HepG2 (cell line): ENCODE measurements around the gene TCF25. TPM values are rescaled to one million over a fixed set of nuclear protein-coding genes. Genes with fewer than 3 reads are reported as not detected.
A peak's percentile ranks its signal among the peaks of the same experiment; 100 is the strongest.

Experiments
- AGO2 ChIP-seq: fragments of 200-400 bp; formaldehyde crosslinking; optimal IDR thresholded peaks from 2 replicates; pipeline ENCODE3; 2017; ENCODE audit warnings: mild to moderate bottlenecking, low read depth, low read length, moderate library complexity
- DNMT1 ChIP-seq: sonication (generic); formaldehyde crosslinking; IDR thresholded peaks from 2 replicates; pipeline ENCODE4 v1.5.1; 2020; ENCODE audit warnings: mild to moderate bottlenecking, missing genetic modification reagents
- GATAD2A ChIP-seq: IDR thresholded peaks from 2 replicates; pipeline ENCODE4 v1.6.1; 2016
- HDAC1 ChIP-seq: sonication (generic); formaldehyde crosslinking; IDR thresholded peaks from 2 replicates; pipeline ENCODE4 v1.5.1; 2020; ENCODE audit warnings: mild to moderate bottlenecking, missing genetic modification reagents
- PATZ1 ChIP-seq: sonication (generic); formaldehyde crosslinking; IDR thresholded peaks from 2 replicates; pipeline ENCODE4 v1.4.0; 2020; ENCODE audit warnings: missing genetic modification reagents
- POLR2A ChIP-seq, 2 experiments: IDR thresholded peaks; 2 replicates each; pipeline ENCODE4 v1.6.1; 2011; ENCODE audit warnings: low read depth in 2 of 2, low read length in 2 of 2, mild to moderate bottlenecking in 1 of 2, moderate library complexity in 1 of 2; ENCODE audit not compliant: insufficient read depth in 1 of 2
- POLR2AphosphoS5 ChIP-seq: IDR thresholded peaks from 2 replicates; pipeline ENCODE4 v1.6.1; 2012; ENCODE audit warnings: low read depth, low read length
- RARA ChIP-seq: IDR thresholded peaks from 2 replicates; pipeline ENCODE4 v1.6.1; 2016; ENCODE audit warnings: missing genetic modification reagents, missing compliant biosample characterization
- RBFOX2 ChIP-seq: fragments of 200-400 bp; formaldehyde crosslinking; IDR thresholded peaks from 2 replicates; pipeline ENCODE4 v1.6.1; 2017; ENCODE audit warnings: low read depth, mild to moderate bottlenecking, low read length
- SAP130 ChIP-seq: IDR thresholded peaks from 2 replicates; pipeline ENCODE4 v1.6.1; 2016; ENCODE audit warnings: low read depth
- XRCC5 ChIP-seq: fragments of 200-400 bp; formaldehyde crosslinking; optimal IDR thresholded peaks from 2 replicates; pipeline ENCODE3; 2017; ENCODE audit warnings: mild to moderate bottlenecking, low read length
- ZBTB26 ChIP-seq: IDR thresholded peaks from 2 replicates; pipeline ENCODE4 v1.6.1; 2016; ENCODE audit warnings: missing compliant biosample characterization, missing genetic modification reagents, borderline replicate concordance
- ZBTB33 ChIP-seq: sonication (generic); formaldehyde crosslinking; IDR thresholded peaks from 2 replicates; pipeline ENCODE4 v1.4.0; 2020; ENCODE audit warnings: missing genetic modification reagents
- ZBTB43 ChIP-seq: sonication (generic); formaldehyde crosslinking; conservative IDR thresholded peaks from 2 replicates; pipeline ENCODE4 v1.4.0; 2020; ENCODE audit warnings: missing genetic modification reagents
- ZFP91 ChIP-seq: sonication (generic); formaldehyde crosslinking; IDR thresholded peaks from 2 replicates; pipeline ENCODE4 v1.9.0; 2022; ENCODE audit warnings: missing genetic modification reagents, mild to moderate bottlenecking, borderline replicate concordance
- ZNF556 ChIP-seq: sonication (generic); formaldehyde crosslinking; IDR thresholded peaks from 2 replicates; pipeline ENCODE4 v1.4.0; 2020; ENCODE audit warnings: mild to moderate bottlenecking, missing genetic modification reagents, borderline replicate concordance
- ZNF768 ChIP-seq: sonication (generic); formaldehyde crosslinking; IDR thresholded peaks from 2 replicates; pipeline ENCODE4 v1.4.0; 2020; ENCODE audit warnings: missing genetic modification reagents
- polyA plus RNA-seq, 8 experiments: library from polyadenylated mRNA; depleted of rRNA in 3 of 8; stranded (reverse) in 7 of 8; unstranded in 1 of 8; fragments of >200 nt; fragmentation: Illumina TruSeq in 4 of 8; extraction: Trizol in 4 of 8; gene quantifications; 2 replicates each; pipeline versions ENCODE4 v1.2.1 to v1.2.3, GENCODE V29; 2011 to 2016; ENCODE audit warnings: low read depth in 4 of 8, missing spikeins in 1 of 8, mixed read lengths in 1 of 8; ENCODE audit not compliant: insufficient read depth in 1 of 8
- total RNA-seq, 5 experiments: library from RNA; depleted of rRNA; stranded (reverse); fragments of >200 nt; fragmentation: Illumina TruSeq; extraction: Trizol; gene quantifications; 2 replicates each; pipeline ENCODE4 v1.2.3, GENCODE V29; 2016; ENCODE audit warnings: low read depth in 1 of 5
- TF ChIP-seq, protein P1 (sequence below): sonication (generic); formaldehyde crosslinking; IDR thresholded peaks from 2 replicates; pipeline ENCODE4 v1.8.0; 2022; ENCODE audit warnings: mild to moderate bottlenecking, missing genetic modification reagents; ENCODE audit not compliant: insufficient replicate concordance

TCF25 gene
- total and polyA plus RNA-seq, 2 of the 13 experiments (the other 11 are each of a cell fraction or from before 2014, with no cell fraction given) = 138 to 206 TPM

- 0 out of 2 replicates have a peak, but pooled peaks have one; percentile 20 for TF ChIP-seq SAP130 (CRISPR knock-in tag)
- peak; percentile 19; the same call in 1 of the 2 replicates for TF ChIP-seq HDAC1 (CRISPR knock-in tag)
- TF ChIP-seq ZBTB43 (CRISPR knock-in tag) = 0 out of 2 replicates have a peak, but pooled peaks have one; percentile 58
- TF ChIP-seq AGO2 = peak; percentile 84
- TF ChIP-seq ZBTB33 = peak; percentile 98
- 0 out of 2 replicates have a peak, but pooled peaks have one; percentile 33 for TF ChIP-seq ZNF556 (CRISPR knock-in tag)
- peak; percentile 56; the same call in 1 of the 2 replicates for TF ChIP-seq ZBTB26 (CRISPR knock-in tag)
- TF ChIP-seq RARA = peak; percentile 46; the same call in 1 of the 2 replicates
- peak; percentile 45 for TF ChIP-seq XRCC5
- TF ChIP-seq, protein P1, sequence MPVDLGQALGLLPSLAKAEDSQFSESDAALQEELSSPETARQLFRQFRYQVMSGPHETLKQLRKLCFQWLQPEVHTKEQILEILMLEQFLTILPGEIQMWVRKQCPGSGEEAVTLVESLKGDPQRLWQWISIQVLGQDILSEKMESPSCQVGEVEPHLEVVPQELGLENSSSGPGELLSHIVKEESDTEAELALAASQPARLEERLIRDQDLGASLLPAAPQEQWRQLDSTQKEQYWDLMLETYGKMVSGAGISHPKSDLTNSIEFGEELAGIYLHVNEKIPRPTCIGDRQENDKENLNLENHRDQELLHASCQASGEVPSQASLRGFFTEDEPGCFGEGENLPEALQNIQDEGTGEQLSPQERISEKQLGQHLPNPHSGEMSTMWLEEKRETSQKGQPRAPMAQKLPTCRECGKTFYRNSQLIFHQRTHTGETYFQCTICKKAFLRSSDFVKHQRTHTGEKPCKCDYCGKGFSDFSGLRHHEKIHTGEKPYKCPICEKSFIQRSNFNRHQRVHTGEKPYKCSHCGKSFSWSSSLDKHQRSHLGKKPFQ = peak; percentile 69
- TF ChIP-seq RBFOX2 = peak; percentile 58
- TF ChIP-seq PATZ1 (CRISPR knock-in tag) = peak; percentile 52; the same call in 1 of the 2 replicates
- TF ChIP-seq DNMT1 = peak; percentile 53; the same call in 1 of the 2 replicates
- 0 out of 2 replicates have a peak, but pooled peaks have one; percentile 7 for TF ChIP-seq POLR2AphosphoS5
- TF ChIP-seq GATAD2A (CRISPR knock-in tag) = peak; percentile 28; the same call in 1 of the 2 replicates
- peak; percentile 24; the same call in 1 of the 2 replicates for TF ChIP-seq ZFP91
- 0 out of 4 replicates have a peak, but pooled peaks of 1 of the 2 experiments have one; percentile 7 for TF ChIP-seq POLR2A (IDR thresholded peaks at IDR 0.05; ENCODE audit: insufficient read depth in 1 of 2, low read depth in 2 of 2, low read length in 2 of 2)
- peak; percentile 37 for TF ChIP-seq ZNF768 (CRISPR knock-in tag)
Measured at GRCh38 chr16:89833664-89834363, 39.6 kb upstream of the TCF25 start (continued).
